Measurements from ENCODE around the gene SSR3.

- no peak for TF ChIP-seq CTCF (IDR thresholded peaks at IDR 0.05; ENCODE audit: insufficient read depth, low read depth, low read length)
- no peak for TF ChIP-seq EZH2 (IDR thresholded peaks at IDR 0.05; ENCODE audit: insufficient read depth, low read length)
Observed at GRCh38 chr3:156519758-156520162, 35.2 kb downstream of the SSR3 start.

All from astrocyte (in vitro differentiated cells and primary cell).